HEK293 (cell line): ENCODE measurements around the gene H3-3A.

ENCODE experiments used
- CTCF ChIA-PET: fragments of 350-600 bp; formaldehyde crosslinking; extraction: SDS; loops from one replicate; lab custom pipeline; 2021; ENCODE audit warnings: antibody characterized with exemption; lab: Yijun Ruan, JAX
- POLR2A ChIA-PET: fragments of 300-600 bp; formaldehyde crosslinking; extraction: SDS; loops from one replicate; lab custom pipeline; 2020; ENCODE audit warnings: antibody characterized with exemption, inconsistent platforms; lab: Yijun Ruan, JAX
- H3K27ac ChIP-seq: fragments of 200-500 bp; sonication (Bioruptor generic); 2 replicates; pipeline ENCODE4 v1.5.1; 2014; ENCODE audit warnings: low read depth, low read length, control low read depth, inconsistent platforms; ENCODE audit errors: extremely low read depth
- H3K36me3 ChIP-seq, 2 experiments: fragments of 200-500 bp in 1 of 2; sonication (Bioruptor generic) in 1 of 2; 1 replicate in 1 of 2; 2 replicates in 1 of 2; pipeline ENCODE4 v1.5.1; 2014 to 2017; ENCODE audit warnings: inconsistent platforms in 2 of 2, low read length in 2 of 2; ENCODE audit not compliant: control insufficient read depth in 2 of 2, insufficient read depth in 1 of 2
- H3K4me1 ChIP-seq: fragments of 200-500 bp; sonication (Bioruptor generic); 2 replicates; pipeline ENCODE4 v1.5.1; 2014; ENCODE audit warnings: mild to moderate bottlenecking, low read length, inconsistent platforms; ENCODE audit not compliant: control insufficient read depth, insufficient read depth
- H3K4me3 ChIP-seq: 2 replicates; pipeline ENCODE4 v1.5.1; 2011; ENCODE audit warnings: low read depth, mild to moderate bottlenecking, control low read depth, low read length, moderate library complexity
- H3K9me3 ChIP-seq: fragments of 200-500 bp; sonication (Bioruptor generic); 2 replicates; pipeline ENCODE4 v1.5.1; 2014; ENCODE audit warnings: low read depth, low read length, inconsistent platforms; ENCODE audit not compliant: control insufficient read depth, insufficient read depth
- KLF16 ChIP-seq: fragments of 450-650 bp; formaldehyde crosslinking; IDR thresholded peaks from 2 replicates; pipeline ENCODE4 v1.5.1; 2017; ENCODE audit warnings: missing biosample characterization, missing genetic modification characterization
- KLF8 ChIP-seq: fragments of 450-650 bp; formaldehyde crosslinking; IDR thresholded peaks from 2 replicates; pipeline ENCODE4 v1.5.1; 2016; ENCODE audit warnings: missing biosample characterization, missing genetic modification characterization
- ZBTB10 ChIP-seq: fragments of 450-650 bp; formaldehyde crosslinking; IDR thresholded peaks from 2 replicates; pipeline ENCODE4 v1.5.1; 2016; ENCODE audit warnings: missing biosample characterization, missing genetic modification characterization
- ZBTB20 ChIP-seq: fragments of 450-650 bp; formaldehyde crosslinking; IDR thresholded peaks from 2 replicates; pipeline ENCODE4 v1.5.1; 2016; ENCODE audit warnings: missing biosample characterization, missing genetic modification characterization
- ZEB2 ChIP-seq: fragments of 450-650 bp; formaldehyde crosslinking; IDR thresholded peaks from 2 replicates; pipeline ENCODE4 v1.5.1; 2016; ENCODE audit warnings: missing biosample characterization, missing genetic modification characterization
- ZNF114 ChIP-seq: fragments of 450-650 bp; formaldehyde crosslinking; IDR thresholded peaks from 2 replicates; pipeline ENCODE4 v1.5.0; 2017; ENCODE audit warnings: missing biosample characterization, missing genetic modification characterization
- ZNF16 ChIP-seq: fragments of 450-650 bp; formaldehyde crosslinking; IDR thresholded peaks from 2 replicates; pipeline ENCODE4 v1.5.1; 2016; ENCODE audit warnings: low read depth, missing biosample characterization, missing genetic modification characterization
- ZNF184 ChIP-seq: fragments of 450-650 bp; IDR thresholded peaks from 2 replicates; pipeline ENCODE4 v1.5.1; 2018; ENCODE audit warnings: missing biosample characterization, mild to moderate bottlenecking, missing genetic modification characterization
- ZNF211 ChIP-seq: fragments of 450-650 bp; formaldehyde crosslinking; IDR thresholded peaks from 2 replicates; pipeline ENCODE4 v1.5.1; 2016; ENCODE audit warnings: low read depth, missing biosample characterization, missing genetic modification characterization
- ZNF311 ChIP-seq: fragments of 450-650 bp; formaldehyde crosslinking; IDR thresholded peaks from 2 replicates; pipeline ENCODE4 v1.5.1; 2017; ENCODE audit warnings: missing biosample characterization, missing genetic modification characterization, borderline replicate concordance
- ZNF341 ChIP-seq: fragments of 450-650 bp; formaldehyde crosslinking; IDR thresholded peaks from 2 replicates; pipeline ENCODE4; 2016; ENCODE audit warnings: low read depth, missing biosample characterization, missing genetic modification characterization
- ZNF350 ChIP-seq: fragments of 450-650 bp; formaldehyde crosslinking; IDR thresholded peaks from 2 replicates; pipeline ENCODE4 v1.5.0; 2017; ENCODE audit warnings: missing biosample characterization, mild to moderate bottlenecking, missing genetic modification characterization
- ZNF433 ChIP-seq: fragments of 450-650 bp; formaldehyde crosslinking; IDR thresholded peaks from 2 replicates; pipeline ENCODE4 v1.5.1; 2016; ENCODE audit warnings: missing biosample characterization, missing genetic modification characterization, low read depth
- ZNF558 ChIP-seq: fragments of 450-650 bp; formaldehyde crosslinking; IDR thresholded peaks from 2 replicates; pipeline ENCODE4 v1.5.1; 2016; ENCODE audit warnings: missing biosample characterization, missing genetic modification characterization
- ZNF629 ChIP-seq: fragments of 450-650 bp; formaldehyde crosslinking; IDR thresholded peaks from 2 replicates; pipeline ENCODE4 v1.5.1; 2017; ENCODE audit warnings: missing biosample characterization, missing genetic modification characterization
- ZNF747 ChIP-seq: fragments of 450-650 bp; formaldehyde crosslinking; IDR thresholded peaks from 2 replicates; pipeline ENCODE4 v1.5.1; 2016; ENCODE audit warnings: missing biosample characterization, missing genetic modification characterization
- ZNF777 ChIP-seq: fragments of 450-650 bp; formaldehyde crosslinking; IDR thresholded peaks from 2 replicates; pipeline ENCODE4 v1.5.1; 2017; ENCODE audit warnings: missing biosample characterization, missing genetic modification characterization, borderline replicate concordance
- ZNF785 ChIP-seq: fragments of 450-650 bp; formaldehyde crosslinking; IDR thresholded peaks from 2 replicates; pipeline ENCODE4 v1.5.1; 2016; ENCODE audit warnings: missing biosample characterization, missing genetic modification characterization
- ZSCAN4 ChIP-seq: fragments of 450-650 bp; formaldehyde crosslinking; IDR thresholded peaks from 2 replicates; pipeline ENCODE4 v1.5.1; 2017; ENCODE audit warnings: missing biosample characterization, missing genetic modification characterization
- TF ChIP-seq, protein P1 (sequence below): fragments of 450-650 bp; formaldehyde crosslinking; IDR thresholded peaks from 2 replicates; pipeline ENCODE4 v1.5.1; 2017; ENCODE audit warnings: missing biosample characterization, missing genetic modification characterization
- TF ChIP-seq, protein P2 (sequence below): fragments of 450-650 bp; formaldehyde crosslinking; IDR thresholded peaks from 2 replicates; pipeline ENCODE4 v1.5.1; 2016; ENCODE audit warnings: missing biosample characterization, missing genetic modification characterization
- TF ChIP-seq, protein P3 (sequence below): fragments of 450-650 bp; formaldehyde crosslinking; IDR thresholded peaks from 2 replicates; pipeline ENCODE4 v1.5.1; 2016; ENCODE audit warnings: missing biosample characterization, missing genetic modification characterization

Gene H3-3A

DNA sequence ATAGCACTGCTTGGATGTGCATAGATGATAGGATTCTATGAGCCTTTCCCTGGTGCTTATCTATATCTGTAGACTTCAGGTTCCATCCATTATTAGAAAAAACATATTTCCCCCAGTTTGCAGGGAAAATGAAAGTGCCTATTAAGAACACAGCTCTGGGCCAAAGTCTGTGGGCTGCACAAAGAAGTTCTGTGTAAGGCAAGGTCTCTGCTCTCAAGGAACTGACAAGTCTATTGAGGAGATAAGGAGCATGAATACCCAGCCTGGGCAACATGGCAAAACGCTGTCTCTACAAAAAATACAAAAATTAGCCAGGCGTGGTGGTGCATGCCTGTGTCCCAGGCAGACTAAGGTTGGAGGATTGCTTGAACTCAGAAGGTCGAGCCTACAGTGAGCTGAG is 41.1 kb upstream of the H3-3A start:
- TF ChIP-seq, protein P1, sequence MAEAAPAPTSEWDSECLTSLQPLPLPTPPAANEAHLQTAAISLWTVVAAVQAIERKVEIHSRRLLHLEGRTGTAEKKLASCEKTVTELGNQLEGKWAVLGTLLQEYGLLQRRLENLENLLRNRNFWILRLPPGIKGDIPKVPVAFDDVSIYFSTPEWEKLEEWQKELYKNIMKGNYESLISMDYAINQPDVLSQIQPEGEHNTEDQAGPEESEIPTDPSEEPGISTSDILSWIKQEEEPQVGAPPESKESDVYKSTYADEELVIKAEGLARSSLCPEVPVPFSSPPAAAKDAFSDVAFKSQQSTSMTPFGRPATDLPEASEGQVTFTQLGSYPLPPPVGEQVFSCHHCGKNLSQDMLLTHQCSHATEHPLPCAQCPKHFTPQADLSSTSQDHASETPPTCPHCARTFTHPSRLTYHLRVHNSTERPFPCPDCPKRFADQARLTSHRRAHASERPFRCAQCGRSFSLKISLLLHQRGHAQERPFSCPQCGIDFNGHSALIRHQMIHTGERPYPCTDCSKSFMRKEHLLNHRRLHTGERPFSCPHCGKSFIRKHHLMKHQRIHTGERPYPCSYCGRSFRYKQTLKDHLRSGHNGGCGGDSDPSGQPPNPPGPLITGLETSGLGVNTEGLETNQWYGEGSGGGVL (tag by site-specific recombination) = no peak
- TF ChIP-seq, protein P2, sequence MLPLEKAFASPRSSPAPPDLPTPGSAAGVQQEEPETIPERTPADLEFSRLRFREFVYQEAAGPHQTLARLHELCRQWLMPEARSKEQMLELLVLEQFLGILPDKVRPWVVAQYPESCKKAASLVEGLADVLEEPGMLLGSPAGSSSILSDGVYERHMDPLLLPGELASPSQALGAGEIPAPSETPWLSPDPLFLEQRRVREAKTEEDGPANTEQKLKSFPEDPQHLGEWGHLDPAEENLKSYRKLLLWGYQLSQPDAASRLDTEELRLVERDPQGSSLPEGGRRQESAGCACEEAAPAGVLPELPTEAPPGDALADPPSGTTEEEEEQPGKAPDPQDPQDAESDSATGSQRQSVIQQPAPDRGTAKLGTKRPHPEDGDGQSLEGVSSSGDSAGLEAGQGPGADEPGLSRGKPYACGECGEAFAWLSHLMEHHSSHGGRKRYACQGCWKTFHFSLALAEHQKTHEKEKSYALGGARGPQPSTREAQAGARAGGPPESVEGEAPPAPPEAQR (tag by site-specific recombination) = no peak
- TF ChIP-seq ZNF785 (tag by site-specific recombination) (no peak), ZNF184 (tag by site-specific recombination) (no peak), ZNF350 (tag by site-specific recombination) (no peak), ZNF211 (tag by site-specific recombination) (no peak), KLF8 (tag by site-specific recombination) (no peak), ZBTB10 (tag by site-specific recombination) (no peak), KLF16 (tag by site-specific recombination) (no peak), ZNF16 (tag by site-specific recombination) (no peak), ZNF629 (tag by site-specific recombination) (no peak), ZEB2 (tag by site-specific recombination) (no peak)
- TF ChIP-seq, protein P3, sequence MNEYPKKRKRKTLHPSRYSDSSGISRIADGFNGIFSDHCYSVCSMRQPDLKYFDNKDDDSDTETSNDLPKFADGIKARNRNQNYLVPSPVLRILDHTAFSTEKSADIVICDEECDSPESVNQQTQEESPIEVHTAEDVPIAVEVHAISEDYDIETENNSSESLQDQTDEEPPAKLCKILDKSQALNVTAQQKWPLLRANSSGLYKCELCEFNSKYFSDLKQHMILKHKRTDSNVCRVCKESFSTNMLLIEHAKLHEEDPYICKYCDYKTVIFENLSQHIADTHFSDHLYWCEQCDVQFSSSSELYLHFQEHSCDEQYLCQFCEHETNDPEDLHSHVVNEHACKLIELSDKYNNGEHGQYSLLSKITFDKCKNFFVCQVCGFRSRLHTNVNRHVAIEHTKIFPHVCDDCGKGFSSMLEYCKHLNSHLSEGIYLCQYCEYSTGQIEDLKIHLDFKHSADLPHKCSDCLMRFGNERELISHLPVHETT = no peak
- TF ChIP-seq, all 188 proteins: peak for 0
- POLR2A ChIA-PET = interaction anchor here (0.7 to 1.4 kb wide), 2 partner anchors 20 to 22 kb away, joined by 4 to 6 read pairs; partner anchors contain the start of gene SDE2
- Histone ChIP-seq H3K27ac (no peak overlapping the region), H3K4me1 (no peaks in the 10 kb centered on the region), H3K4me3 (no peak overlapping the region), H3K36me3 (no peaks in the 10 kb centered on the region), H3K9me3 (no peaks in the 10 kb centered on the region)
- CTCF ChIA-PET = interaction anchor here (0.6 kb wide), 1 partner anchor 1390 kb away, joined by 3 read pairs; no protein-coding TSS in a partner anchor

DNA sequence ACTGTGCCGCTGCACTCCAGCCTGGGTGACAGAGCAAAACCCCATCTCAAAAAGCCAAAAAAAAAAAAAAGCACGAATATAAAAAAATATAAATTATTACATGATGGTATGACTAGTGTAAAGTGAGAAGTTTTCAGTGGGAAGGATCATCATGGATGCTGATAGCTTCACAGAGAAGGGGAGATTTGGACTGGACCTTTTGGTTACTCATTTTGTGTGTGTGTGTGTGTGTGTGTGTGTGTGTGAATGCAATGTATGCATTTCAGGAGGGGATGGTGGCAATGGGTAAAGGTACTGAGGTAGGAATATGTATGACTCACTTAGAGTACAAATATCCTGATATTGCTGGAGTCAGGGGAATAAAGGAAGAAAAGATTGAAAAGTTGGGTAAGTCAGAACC is 40.7 kb upstream of the H3-3A start:
- POLR2A ChIA-PET = interaction anchor here (0.7 to 1.4 kb wide), 2 partner anchors 20 to 22 kb away, joined by 4 to 6 read pairs; partner anchors contain the start of gene SDE2
- Histone ChIP-seq H3K27ac (no peak overlapping the region), H3K4me3 (no peak overlapping the region), H3K36me3 (no peaks in the 10 kb centered on the region), H3K4me1 (no peaks in the 10 kb centered on the region), H3K9me3 (no peaks in the 10 kb centered on the region)
- TF ChIP-seq ZNF114 (0 out of 2 replicates have a peak, but pooled peaks have one; percentile 43), ZNF311 (tag by site-specific recombination) (peak; percentile 81; the same call in 1 of the 2 replicates), ZBTB20 (tag by site-specific recombination) (peak; percentile 43; the same call in 1 of the 2 replicates), ZNF558 (tag by site-specific recombination) (no peak), ZSCAN4 (tag by site-specific recombination) (peak; percentile 65; the same call in 1 of the 2 replicates), ZNF777 (no peak), ZNF785 (tag by site-specific recombination) (no peak), ZNF747 (tag by site-specific recombination) (no peak), ZNF433 (tag by site-specific recombination) (no peak), ZNF341 (tag by site-specific recombination) (no peak)
- TF ChIP-seq, protein P1 (tag by site-specific recombination) = 0 out of 2 replicates have a peak, but pooled peaks have one; percentile 17
- TF ChIP-seq, protein P3 = no peak
- CTCF ChIA-PET = interaction anchor here (0.6 kb wide), 1 partner anchor 1391 kb away, joined by 3 read pairs; no protein-coding TSS in a partner anchor
